ENCODE data around the gene TMEM86B.

- TF ChIP-seq TSHZ2 (CRISPR knock-in tag; IDR thresholded peaks at IDR 0.05) = no peak
- no peak for TF ChIP-seq PATZ1 (CRISPR knock-in tag; IDR thresholded peaks at IDR 0.05; ENCODE audit: borderline replicate concordance)
Observed at GRCh38 chr19:55232986-55233385, 4.4 kb upstream of the TMEM86B start.
